DND-41 (cell line): Measurements from ENCODE around the gene EIF5.

ENCODE experiments used
- CTCF ChIP-seq: IDR thresholded peaks from 2 replicates; pipeline ENCODE4 v1.5.1; 2012; ENCODE audit warnings: borderline replicate concordance, low read length, moderate library complexity, mild to moderate bottlenecking; ENCODE audit not compliant: poor library complexity, severe bottlenecking; ENCODE audit errors: extremely low read depth
- EZH2 ChIP-seq: IDR thresholded peaks from 3 replicates; pipeline ENCODE4 v1.6.1; 2012; ENCODE audit warnings: borderline replicate concordance, low read depth, mild to moderate bottlenecking, moderate library complexity, low read length, inconsistent platforms; ENCODE audit not compliant: severe bottlenecking

GRCh38 chr14:103380719-103381377 is 46.8 kb downstream of the EIF5 start:
- TF ChIP-seq EZH2 (no peak), CTCF (no peak)
